Measurements from ENCODE around the gene PPP2R3B.

DNA sequence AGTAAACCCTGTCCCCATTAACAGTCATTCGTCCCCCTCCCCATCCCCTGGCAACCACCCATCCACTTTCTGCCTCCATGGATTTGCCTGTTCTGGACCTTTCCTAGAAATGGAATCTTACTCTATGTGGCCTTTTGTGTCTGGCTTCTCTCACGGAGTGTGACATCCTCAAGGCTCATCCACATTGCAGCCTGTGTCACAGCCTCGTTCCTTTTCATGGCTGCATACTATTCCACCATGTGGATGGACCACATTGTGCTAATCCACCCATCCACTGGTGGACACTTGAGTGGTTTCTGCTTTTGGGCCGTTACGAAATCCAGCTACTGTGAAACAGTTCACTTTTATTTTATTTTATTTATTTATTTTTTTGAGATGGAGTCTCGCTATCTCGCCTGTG lies 8.1 kb upstream of the PPP2R3B start:
- TF ChIP-seq, protein P1, sequence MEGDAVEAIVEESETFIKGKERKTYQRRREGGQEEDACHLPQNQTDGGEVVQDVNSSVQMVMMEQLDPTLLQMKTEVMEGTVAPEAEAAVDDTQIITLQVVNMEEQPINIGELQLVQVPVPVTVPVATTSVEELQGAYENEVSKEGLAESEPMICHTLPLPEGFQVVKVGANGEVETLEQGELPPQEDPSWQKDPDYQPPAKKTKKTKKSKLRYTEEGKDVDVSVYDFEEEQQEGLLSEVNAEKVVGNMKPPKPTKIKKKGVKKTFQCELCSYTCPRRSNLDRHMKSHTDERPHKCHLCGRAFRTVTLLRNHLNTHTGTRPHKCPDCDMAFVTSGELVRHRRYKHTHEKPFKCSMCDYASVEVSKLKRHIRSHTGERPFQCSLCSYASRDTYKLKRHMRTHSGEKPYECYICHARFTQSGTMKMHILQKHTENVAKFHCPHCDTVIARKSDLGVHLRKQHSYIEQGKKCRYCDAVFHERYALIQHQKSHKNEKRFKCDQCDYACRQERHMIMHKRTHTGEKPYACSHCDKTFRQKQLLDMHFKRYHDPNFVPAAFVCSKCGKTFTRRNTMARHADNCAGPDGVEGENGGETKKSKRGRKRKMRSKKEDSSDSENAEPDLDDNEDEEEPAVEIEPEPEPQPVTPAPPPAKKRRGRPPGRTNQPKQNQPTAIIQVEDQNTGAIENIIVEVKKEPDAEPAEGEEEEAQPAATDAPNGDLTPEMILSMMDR (IDR thresholded peaks at IDR 0.05; ENCODE audit: borderline replicate concordance, extremely low read depth, low read length, poor library complexity, severe bottlenecking): no peak
- TF ChIP-seq EZH2 (IDR thresholded peaks at IDR 0.05; ENCODE audit: borderline replicate concordance, low read depth, low read length, severe bottlenecking): no peak

Data from DND-41 (cell line).